Thyroid gland (tissue), 4 donors: Measurements from ENCODE around the gene TBC1D17. TPM values are rescaled to one million over a fixed set of nuclear protein-coding genes. Genes with fewer than 3 reads are reported as not detected.

ENCODE experiments used
- DNase-seq, 2 donors: peaks; one replicate each; pipeline ENCODE4 v3.0.0-alpha.2; 2019
- H3K27ac ChIP-seq, 3 donors: fragments of 200-600 bp; sonication (generic); 1 replicate in 2 of 3; 2 replicates in 1 of 3; pipeline ENCODE4 v1.5.1; 2016 to 2019; ENCODE audit warnings: mild to moderate bottlenecking in 1 of 3, moderate library complexity in 1 of 3
- H3K27me3 ChIP-seq: fragments of 200-600 bp; sonication (generic); one replicate; pipeline ENCODE4 v1.5.1; 2019
- H3K36me3 ChIP-seq, 2 donors: fragments of 200-600 bp; sonication (generic); one replicate each; pipeline ENCODE4 v1.5.1; 2016 to 2019
- H3K4me1 ChIP-seq, 2 donors: fragments of 200-600 bp; sonication (generic); one replicate each; pipeline ENCODE4 v1.5.1; 2017 to 2019
- H3K4me3 ChIP-seq, 3 donors: fragments of 200-600 bp; sonication (generic); replicated peaks in 1 of 3; 1 replicate in 2 of 3; 2 replicates in 1 of 3; pipeline ENCODE4 v1.5.1; 2016; ENCODE audit warnings: mild to moderate bottlenecking in 1 of 3
- H3K9me3 ChIP-seq: fragments of 200-600 bp; sonication (generic); one replicate; pipeline ENCODE4 v1.5.1; 2017
- CTCF ChIP-seq, 6 experiments: fragments of 200-600 bp in 3 of 6; fragments of 450-650 bp in 3 of 6; sonication (generic) in 3 of 6; IDR thresholded peaks; one replicate each; pipeline ENCODE4 v1.5.1; 2016 to 2019; ENCODE audit warnings: antibody characterized with exemption in 6 of 6, mild to moderate bottlenecking in 2 of 6, inconsistent platforms in 1 of 6, moderate library complexity in 1 of 6
- POLR2A ChIP-seq, 2 donors: fragments of 450-650 bp; IDR thresholded peaks; one replicate each; pipeline ENCODE4 v1.6.1; 2017; ENCODE audit warnings: antibody characterized with exemption in 2 of 2, mild to moderate bottlenecking in 2 of 2, moderate library complexity in 1 of 2
- WGBS, 2 donors: methylation state at CpG; one replicate each; pipeline ENCODE4 v1.1.5; 2017; 5-methylcytosine and 5-hydroxymethylcytosine counted together
- intact Hi-C: fragments of 100-400 bp; cut with DNase I; formaldehyde crosslinking; loops from one replicate; pipeline ENCODE4 v1.15.1; 2023
- total RNA-seq, 4 donors: library from RNA; depleted of rRNA; stranded (reverse); fragments of >200 nt; gene quantifications; one replicate each; pipeline ENCODE4 v1.2.3, GENCODE V29; 2016

Gene TBC1D17
- total RNA-seq, 4 donors from 2014 or later = 28.5 to 41.9 (median 39.7) TPM

GRCh38 chr19:49887037-49887664 is 9.6 kb downstream of the TBC1D17 start:
- no peak for DNase-seq
- intact Hi-C loops = no loop called here
- Histone ChIP-seq H3K36me3 (peaks cover 33 to 40% of the 10 kb centered on the region in 2 donors), H3K4me3 (no peak overlapping the region), H3K27me3 (no peaks in the 10 kb centered on the region), H3K27ac (no peak overlapping the region), H3K4me1 (peaks cover 5 to 12% of the 10 kb centered on the region in 2 donors), H3K9me3 (no peaks in the 10 kb centered on the region)
- WGBS, 2 donors = 74 to 88% methylated on average over 9 to 23 of the region's 23 CpGs
- TF ChIP-seq CTCF (IDR thresholded peaks at IDR 0.05) (no peak), POLR2A (IDR thresholded peaks at IDR 0.05) (no peak)

- DNase-seq = no peak
- intact Hi-C loops = no loop called here
- Histone ChIP-seq H3K36me3 (peaks cover 25 to 32% of the 10 kb centered on the region in 2 donors), H3K9me3 (no peaks in the 10 kb centered on the region), H3K4me3 (no peak overlapping the region), H3K27me3 (no peaks in the 10 kb centered on the region), H3K4me1 (peaks cover 5 to 12% of the 10 kb centered on the region in 2 donors), H3K27ac (no peak overlapping the region)
- no peak for TF ChIP-seq CTCF (IDR thresholded peaks at IDR 0.05)
- no peak for TF ChIP-seq POLR2A (IDR thresholded peaks at IDR 0.05)
- WGBS, 2 donors = 83 to 84% methylated on average over 20 to 41 of the region's 54 CpGs
Measured at GRCh38 chr19:49887665-49888509, 10.4 kb downstream of the TBC1D17 start.

- H3K4me3 ChIP-seq = no peak overlapping the region
- TF ChIP-seq CTCF (IDR thresholded peaks at IDR 0.05) (no peak), POLR2A (IDR thresholded peaks at IDR 0.05) (no peak)
- no peaks in the 10 kb centered on the region for H3K27me3 ChIP-seq
- H3K27ac ChIP-seq = no peak overlapping the region
- no peaks in the 10 kb centered on the region for H3K9me3 ChIP-seq
- DNase-seq = no peak
- intact Hi-C loops = no loop called here
- WGBS, 2 donors = 80 to 91% methylated on average over 15 of the region's 18 CpGs
- H3K4me1 ChIP-seq = peaks cover 5 to 12% of the 10 kb centered on the region in 2 donors
- H3K36me3 ChIP-seq = peaks cover 20 to 26% of the 10 kb centered on the region in 2 donors
Measured at GRCh38 chr19:49888510-49888824, 11.0 kb downstream of the TBC1D17 start.

- Histone ChIP-seq H3K36me3 (peaks cover 13 to 20% of the 10 kb centered on the region in 2 donors), H3K4me3 (no peak overlapping the region), H3K27me3 (no peaks in the 10 kb centered on the region), H3K27ac (no peak overlapping the region), H3K9me3 (no peaks in the 10 kb centered on the region), H3K4me1 (peaks cover 5 to 12% of the 10 kb centered on the region in 2 donors)
- no peak for DNase-seq
- intact Hi-C loops = no loop called here
- 93 to 96% methylated on average over 17 to 23 of the region's 23 CpGs for WGBS, 2 donors
- TF ChIP-seq CTCF (IDR thresholded peaks at IDR 0.05) (no peak), POLR2A (IDR thresholded peaks at IDR 0.05) (no peak)
Measured at GRCh38 chr19:49889038-49889686, 11.7 kb downstream of the TBC1D17 start.
